ENCODE measurements around the gene ZIC1. TPM values are rescaled to one million over a fixed set of nuclear protein-coding genes. Genes with fewer than 3 reads are reported as not detected.

Gene ZIC1
- total RNA-seq, 2 donors from 2014 or later, result 0.04 TPM; not detected in 1

GRCh38 chr3:147415286-147415685, 6.1 kb downstream of the ZIC1 start:
- no peak overlapping the region for H3K27ac ChIP-seq
- H3K4me1 ChIP-seq, result peaks cover 0 to 41% of the 10 kb centered on the region in 2 donors
- H3K27me3 ChIP-seq, result peaks cover 59 to 68% of the 10 kb centered on the region in 2 donors
- peaks cover 0 to 28% of the 10 kb centered on the region in 2 donors for H3K9me3 ChIP-seq
- TF ChIP-seq CTCF (IDR thresholded peaks at IDR 0.05), result no peak
- H3K36me3 ChIP-seq, result no peaks in the 10 kb centered on the region
- no peak overlapping the region for H3K4me3 ChIP-seq
- DNase-seq (ENCODE audit: low spot score), result no peak

- no peak for TF ChIP-seq CTCF (IDR thresholded peaks at IDR 0.05)
- peaks cover 0 to 28% of the 10 kb centered on the region in 2 donors for H3K9me3 ChIP-seq
- no peak for DNase-seq (ENCODE audit: low spot score)
- H3K4me3 ChIP-seq, result no peak overlapping the region
- H3K27me3 ChIP-seq, result peaks cover 58 to 68% of the 10 kb centered on the region in 2 donors
- no peak overlapping the region for H3K27ac ChIP-seq
- no peaks in the 10 kb centered on the region for H3K36me3 ChIP-seq
- H3K4me1 ChIP-seq, result peaks cover 0 to 37% of the 10 kb centered on the region in 2 donors
Observed at GRCh38 chr3:147415874-147416273, 6.7 kb downstream of the ZIC1 start.

- no peak for DNase-seq (ENCODE audit: low spot score)
- no peaks in the 10 kb centered on the region for H3K36me3 ChIP-seq
- no peak for TF ChIP-seq CTCF (IDR thresholded peaks at IDR 0.05)
- peaks cover 0 to 36% of the 10 kb centered on the region in 2 donors for H3K4me1 ChIP-seq
- no peak overlapping the region for H3K27ac ChIP-seq
- no peak overlapping the region for H3K4me3 ChIP-seq
- H3K27me3 ChIP-seq, result peaks cover 56 to 69% of the 10 kb centered on the region in 2 donors
- peaks cover 0 to 26% of the 10 kb centered on the region in 2 donors for H3K9me3 ChIP-seq
Observed at GRCh38 chr3:147416931-147417330, 7.8 kb downstream of the ZIC1 start.

- Histone ChIP-seq H3K36me3 (no peaks in the 10 kb centered on the region), H3K9me3 (peaks cover 0 to 19% of the 10 kb centered on the region in 2 donors), H3K4me3 (no peak overlapping the region), H3K27me3 (peaks cover 54 to 66% of the 10 kb centered on the region in 2 donors), H3K4me1 (peaks cover 0 to 33% of the 10 kb centered on the region in 2 donors), H3K27ac (no peak overlapping the region)
- DNase-seq (ENCODE audit: low spot score), result no peak
- no peak for TF ChIP-seq CTCF (IDR thresholded peaks at IDR 0.05)
Observed at GRCh38 chr3:147417551-147418295, 8.6 kb downstream of the ZIC1 start.

GRCh38 chr3:147418371-147418781, 9.2 kb downstream of the ZIC1 start:
- Histone ChIP-seq H3K4me3 (no peak overlapping the region), H3K27ac (no peak overlapping the region)

More at GRCh38 chr3:147418371-147418781, 9.2 kb downstream of the ZIC1 start:
- Histone ChIP-seq H3K4me1 (peaks cover 0 to 30% of the 10 kb centered on the region in 2 donors), H3K9me3 (peaks cover 0 to 19% of the 10 kb centered on the region in 2 donors), H3K36me3 (no peaks in the 10 kb centered on the region), H3K27me3 (peaks cover 54 to 65% of the 10 kb centered on the region in 2 donors)
- DNase-seq (ENCODE audit: low spot score), result no peak
- TF ChIP-seq CTCF (IDR thresholded peaks at IDR 0.05), result no peak
